A673 (cell line): ENCODE data around the gene MITF. TPM values are rescaled to one million over a fixed set of nuclear protein-coding genes. Genes with fewer than 3 reads are reported as not detected.

Experiments used
- BruUV-seq: library from RNA; stranded (reverse); fragments of 400-500 nt; replicated peaks from 2 replicates; lab custom pipeline; 2021; lab: Mats Ljungman, UMichigan
- CTCF ChIA-PET: fragments of 300-600 bp; sonication (Branson Sonifier 250); formaldehyde crosslinking; loops from one replicate; lab custom pipeline; 2022; ENCODE audit warnings: antibody characterized with exemption; lab: Charles Lee
- POLR2A ChIA-PET: fragments of 300-600 bp; sonication (Branson Sonifier 250); formaldehyde crosslinking; loops from one replicate; lab custom pipeline; 2022; ENCODE audit warnings: antibody characterized with exemption; ENCODE audit not compliant: low non-redundant PET; lab: Charles Lee
- DNase-seq: peaks from one replicate; pipeline ENCODE4 v3.0.0-alpha.2; 2015; ENCODE audit warnings: low spot score
- H3K27ac ChIP-seq: fragments of 200-600 bp; sonication (generic); 2 replicates; pipeline ENCODE4 v1.5.1; 2016; ENCODE audit warnings: mixed run types, low read depth, mild to moderate bottlenecking, mixed read lengths, antibody characterized with exemption, low read length; ENCODE audit not compliant: poor library complexity, severe bottlenecking
- H3K27me3 ChIP-seq: fragments of 200-600 bp; sonication (generic); replicated peaks from 2 replicates; pipeline ENCODE4 v1.6.1; 2017; ENCODE audit warnings: mixed run types, low read depth, mild to moderate bottlenecking, mixed read lengths, antibody characterized with exemption, low read length; ENCODE audit not compliant: insufficient read depth, poor library complexity
- H3K36me3 ChIP-seq: fragments of 200-600 bp; sonication (generic); 2 replicates; pipeline ENCODE4 v1.6.1; 2016; ENCODE audit warnings: mixed run types, mild to moderate bottlenecking, mixed read lengths, antibody characterized with exemption, low read length; ENCODE audit not compliant: insufficient read depth, poor library complexity, severe bottlenecking
- H3K4me1 ChIP-seq: fragments of 200-600 bp; sonication (generic); 2 replicates; pipeline ENCODE4 v1.6.1; 2017; ENCODE audit warnings: mixed run types, mild to moderate bottlenecking, mixed read lengths, antibody characterized with exemption, low read length; ENCODE audit not compliant: insufficient read depth, poor library complexity, severe bottlenecking
- H3K4me3 ChIP-seq: fragments of 200-600 bp; sonication (generic); 2 replicates; pipeline ENCODE4 v1.5.1; 2016; ENCODE audit warnings: low read depth, mixed run types, mild to moderate bottlenecking, mixed read lengths, low read length; ENCODE audit not compliant: poor library complexity, severe bottlenecking
- H3K9me3 ChIP-seq: fragments of 200-600 bp; sonication (generic); 2 replicates; pipeline ENCODE4 v1.6.1; 2016; ENCODE audit warnings: mixed run types, low read depth, mild to moderate bottlenecking, mixed read lengths, antibody characterized with exemption, low read length; ENCODE audit not compliant: poor library complexity, severe bottlenecking
- EZH2 ChIP-seq: fragments of 200-600 bp; sonication (generic); IDR thresholded peaks from 2 replicates; pipeline ENCODE4 v1.6.1; 2017; ENCODE audit warnings: borderline replicate concordance, low read depth, mild to moderate bottlenecking, mixed read lengths, antibody characterized with exemption, low read length; ENCODE audit not compliant: poor library complexity, severe bottlenecking
- intact Hi-C: fragments of 100-400 bp; cut with micrococcal nuclease; formaldehyde crosslinking; loops from one replicate; pipeline ENCODE4 v1.10.0; 2022; ENCODE audit not compliant: unreplicated experiment
- total RNA-seq: library from RNA; stranded (reverse); gene quantifications from 2 replicates; pipeline ENCODE4 v1.2.3, GENCODE V29; 2021
- TF ChIP-seq, protein P1 (sequence below): fragments of 300-800, 200-600 bp; sonication (generic); conservative IDR thresholded peaks from 2 replicates; pipeline ENCODE4 v1.5.1; 2017; ENCODE audit warnings: low read depth, mild to moderate bottlenecking, antibody characterized with exemption, low read length, moderate library complexity, mixed read lengths

Gene MITF
- total RNA-seq, 1 experiment from 2014 or later, result 0.52 TPM

- ChIA-PET POLR2A (no interaction called here), CTCF (no interaction called here)
- no TSS peak for BruUV-seq
Observed at GRCh38 chr3:69716119-69716518, 23.1 kb upstream of the MITF start.

GRCh38 chr3:69718866-69719586 is 20.2 kb upstream of the MITF start:
- TF ChIP-seq, protein P1, sequence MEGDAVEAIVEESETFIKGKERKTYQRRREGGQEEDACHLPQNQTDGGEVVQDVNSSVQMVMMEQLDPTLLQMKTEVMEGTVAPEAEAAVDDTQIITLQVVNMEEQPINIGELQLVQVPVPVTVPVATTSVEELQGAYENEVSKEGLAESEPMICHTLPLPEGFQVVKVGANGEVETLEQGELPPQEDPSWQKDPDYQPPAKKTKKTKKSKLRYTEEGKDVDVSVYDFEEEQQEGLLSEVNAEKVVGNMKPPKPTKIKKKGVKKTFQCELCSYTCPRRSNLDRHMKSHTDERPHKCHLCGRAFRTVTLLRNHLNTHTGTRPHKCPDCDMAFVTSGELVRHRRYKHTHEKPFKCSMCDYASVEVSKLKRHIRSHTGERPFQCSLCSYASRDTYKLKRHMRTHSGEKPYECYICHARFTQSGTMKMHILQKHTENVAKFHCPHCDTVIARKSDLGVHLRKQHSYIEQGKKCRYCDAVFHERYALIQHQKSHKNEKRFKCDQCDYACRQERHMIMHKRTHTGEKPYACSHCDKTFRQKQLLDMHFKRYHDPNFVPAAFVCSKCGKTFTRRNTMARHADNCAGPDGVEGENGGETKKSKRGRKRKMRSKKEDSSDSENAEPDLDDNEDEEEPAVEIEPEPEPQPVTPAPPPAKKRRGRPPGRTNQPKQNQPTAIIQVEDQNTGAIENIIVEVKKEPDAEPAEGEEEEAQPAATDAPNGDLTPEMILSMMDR, result no peak
- no peak for TF ChIP-seq EZH2
- Histone ChIP-seq H3K27me3 (no peaks in the 10 kb centered on the region), H3K9me3 (no peaks in the 10 kb centered on the region), H3K27ac (no peak overlapping the region), H3K4me3 (no peak overlapping the region), H3K4me1 (no peaks in the 10 kb centered on the region), H3K36me3 (no peaks in the 10 kb centered on the region)
- intact Hi-C loops, result no loop called here
- DNase-seq, result no peak
- ChIA-PET CTCF (no interaction called here), POLR2A (no interaction called here)
- no TSS peak for BruUV-seq

More at GRCh38 chr3:69716119-69716518, 23.1 kb upstream of the MITF start:
- no peak overlapping the region for H3K27ac ChIP-seq
- intact Hi-C loops, result no loop called here
- no peak overlapping the region for H3K4me3 ChIP-seq
- H3K27me3 ChIP-seq, result no peaks in the 10 kb centered on the region
- H3K36me3 ChIP-seq, result no peaks in the 10 kb centered on the region
- H3K9me3 ChIP-seq, result no peaks in the 10 kb centered on the region
- no peak for TF ChIP-seq EZH2
- TF ChIP-seq, protein P1, result no peak
- no peak for DNase-seq
- no peaks in the 10 kb centered on the region for H3K4me1 ChIP-seq

- ChIA-PET POLR2A (no interaction called here), CTCF (no interaction called here)
- Histone ChIP-seq H3K9me3 (no peaks in the 10 kb centered on the region), H3K4me1 (no peaks in the 10 kb centered on the region), H3K27ac (no peak overlapping the region), H3K4me3 (no peak overlapping the region), H3K27me3 (no peaks in the 10 kb centered on the region), H3K36me3 (no peaks in the 10 kb centered on the region)
- no peak for DNase-seq
- BruUV-seq, result no TSS peak
- TF ChIP-seq, protein P1, result no peak
- no peak for TF ChIP-seq EZH2
- intact Hi-C loops, result no loop called here
Observed at GRCh38 chr3:69719587-69720122, 19.6 kb upstream of the MITF start.
